A549 (cell line): ENCODE measurements around the gene NHLRC2.

ENCODE experiments used
- BHLHE40 ChIP-seq: IDR thresholded peaks from 2 replicates; pipeline ENCODE4 v1.6.1; 2012; ENCODE audit warnings: low read depth, low read length, inconsistent platforms
- CTCF ChIP-seq: fragments of >200 bp; sonication (Bioruptor Twin); formaldehyde crosslinking; IDR thresholded peaks from 3 replicates; pipeline ENCODE4 v1.5.1; 2016
- EHMT2 ChIP-seq: fragments of 200-600 bp; sonication (generic); IDR thresholded peaks from 2 replicates; pipeline ENCODE4 v1.6.1; 2016; ENCODE audit warnings: antibody characterized with exemption, low read depth, mild to moderate bottlenecking, moderate library complexity
- EP300 ChIP-seq, 2 experiments: fragments of >200 bp; sonication (Bioruptor Twin); formaldehyde crosslinking; IDR thresholded peaks; 2 replicates in 1 of 2; 3 replicates in 1 of 2; pipeline ENCODE4 v1.6.1; 2016 to 2017
- HDAC2 ChIP-seq: fragments of 200-600 bp; sonication (generic); IDR thresholded peaks from 2 replicates; pipeline ENCODE4 v1.6.1; 2016
- HOXA7 ChIP-seq: fragments of 250-450 bp; sonication (Bioruptor Pico); IDR thresholded peaks from 2 replicates; pipeline ENCODE4 v1.5.0; 2020; ENCODE audit warnings: mild to moderate bottlenecking, moderate library complexity
- POLR2A ChIP-seq: IDR thresholded peaks from 2 replicates; pipeline ENCODE4 v1.6.1; 2012; ENCODE audit warnings: mild to moderate bottlenecking, low read length
- POLR2AphosphoS2 ChIP-seq: conservative IDR thresholded peaks from 2 replicates; pipeline ENCODE4 v1.6.1; 2012; ENCODE audit warnings: low read length, improper control_type of control experiment, inconsistent platforms
- RAD21 ChIP-seq, 2 experiments: fragments of >200 bp in 1 of 2; sonication (Bioruptor Twin) in 1 of 2; formaldehyde crosslinking in 1 of 2; IDR thresholded peaks in 1 of 2; conservative IDR thresholded peaks in 1 of 2; 2 replicates in 1 of 2; 3 replicates in 1 of 2; pipeline ENCODE4 v1.6.1; 2012 to 2018; ENCODE audit warnings: inconsistent platforms in 1 of 2
- RARB ChIP-seq: fragments of 250-450 bp; sonication (Bioruptor Pico); IDR thresholded peaks from 2 replicates; pipeline ENCODE4 v1.8.0; 2021; ENCODE audit warnings: mild to moderate bottlenecking, moderate library complexity
- RFX5 ChIP-seq: fragments of 450-650 bp; IDR thresholded peaks from 2 replicates; pipeline ENCODE4 v1.7.1; 2014; ENCODE audit warnings: antibody characterized with exemption, mild to moderate bottlenecking, moderate library complexity
- SREBF2 ChIP-seq: fragments of 450-650 bp; IDR thresholded peaks from 2 replicates; pipeline ENCODE4 v1.6.1; 2014; ENCODE audit warnings: mild to moderate bottlenecking, moderate library complexity
- TF ChIP-seq, protein P1 (sequence below): fragments of 200-600 bp; sonication (generic); IDR thresholded peaks from 2 replicates; pipeline ENCODE4 v1.6.1; 2016; ENCODE audit warnings: antibody characterized with exemption, mild to moderate bottlenecking, moderate library complexity
- TF ChIP-seq, protein P2 (sequence below): IDR thresholded peaks from 2 replicates; pipeline ENCODE4 v1.6.1; 2012

GRCh38 chr10:113928830-113929229, 74.4 kb downstream of the NHLRC2 start:
- no peak for TF ChIP-seq POLR2A
- TF ChIP-seq CTCF: no peak
- no peak for TF ChIP-seq POLR2AphosphoS2
- no peak for TF ChIP-seq RFX5
- TF ChIP-seq, protein P1, sequence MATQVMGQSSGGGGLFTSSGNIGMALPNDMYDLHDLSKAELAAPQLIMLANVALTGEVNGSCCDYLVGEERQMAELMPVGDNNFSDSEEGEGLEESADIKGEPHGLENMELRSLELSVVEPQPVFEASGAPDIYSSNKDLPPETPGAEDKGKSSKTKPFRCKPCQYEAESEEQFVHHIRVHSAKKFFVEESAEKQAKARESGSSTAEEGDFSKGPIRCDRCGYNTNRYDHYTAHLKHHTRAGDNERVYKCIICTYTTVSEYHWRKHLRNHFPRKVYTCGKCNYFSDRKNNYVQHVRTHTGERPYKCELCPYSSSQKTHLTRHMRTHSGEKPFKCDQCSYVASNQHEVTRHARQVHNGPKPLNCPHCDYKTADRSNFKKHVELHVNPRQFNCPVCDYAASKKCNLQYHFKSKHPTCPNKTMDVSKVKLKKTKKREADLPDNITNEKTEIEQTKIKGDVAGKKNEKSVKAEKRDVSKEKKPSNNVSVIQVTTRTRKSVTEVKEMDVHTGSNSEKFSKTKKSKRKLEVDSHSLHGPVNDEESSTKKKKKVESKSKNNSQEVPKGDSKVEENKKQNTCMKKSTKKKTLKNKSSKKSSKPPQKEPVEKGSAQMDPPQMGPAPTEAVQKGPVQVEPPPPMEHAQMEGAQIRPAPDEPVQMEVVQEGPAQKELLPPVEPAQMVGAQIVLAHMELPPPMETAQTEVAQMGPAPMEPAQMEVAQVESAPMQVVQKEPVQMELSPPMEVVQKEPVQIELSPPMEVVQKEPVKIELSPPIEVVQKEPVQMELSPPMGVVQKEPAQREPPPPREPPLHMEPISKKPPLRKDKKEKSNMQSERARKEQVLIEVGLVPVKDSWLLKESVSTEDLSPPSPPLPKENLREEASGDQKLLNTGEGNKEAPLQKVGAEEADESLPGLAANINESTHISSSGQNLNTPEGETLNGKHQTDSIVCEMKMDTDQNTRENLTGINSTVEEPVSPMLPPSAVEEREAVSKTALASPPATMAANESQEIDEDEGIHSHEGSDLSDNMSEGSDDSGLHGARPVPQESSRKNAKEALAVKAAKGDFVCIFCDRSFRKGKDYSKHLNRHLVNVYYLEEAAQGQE: no peak
- no peak for TF ChIP-seq RARB (CRISPR knock-in tag)
- TF ChIP-seq RAD21 (conservative IDR thresholded peaks at IDR 0.05 in 1 of 2, IDR thresholded peaks at IDR 0.05 in 1 of 2): no peak
- no peak for TF ChIP-seq EP300 (IDR thresholded peaks at IDR 0.05)
- TF ChIP-seq HDAC2: no peak
- TF ChIP-seq SREBF2: no peak
- no peak for TF ChIP-seq BHLHE40
- TF ChIP-seq EHMT2: no peak
- TF ChIP-seq HOXA7 (CRISPR knock-in tag): no peak
- TF ChIP-seq, protein P2, sequence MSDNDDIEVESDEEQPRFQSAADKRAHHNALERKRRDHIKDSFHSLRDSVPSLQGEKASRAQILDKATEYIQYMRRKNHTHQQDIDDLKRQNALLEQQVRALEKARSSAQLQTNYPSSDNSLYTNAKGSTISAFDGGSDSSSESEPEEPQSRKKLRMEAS: no peak
